NCI-H2029 (cell line): Measurements from ENCODE around the gene BPI.
"Not testable (repeated sequence)": the region's sequence is repeated elsewhere in the genome, so short reads cannot be mapped to it uniquely, and the experiment has no call there.

Experiments used
- DNase-seq: peaks from one replicate; lab custom pipeline; 2025; lab: John Stamatoyannopoulos, UW

The BPI gene

DNA sequence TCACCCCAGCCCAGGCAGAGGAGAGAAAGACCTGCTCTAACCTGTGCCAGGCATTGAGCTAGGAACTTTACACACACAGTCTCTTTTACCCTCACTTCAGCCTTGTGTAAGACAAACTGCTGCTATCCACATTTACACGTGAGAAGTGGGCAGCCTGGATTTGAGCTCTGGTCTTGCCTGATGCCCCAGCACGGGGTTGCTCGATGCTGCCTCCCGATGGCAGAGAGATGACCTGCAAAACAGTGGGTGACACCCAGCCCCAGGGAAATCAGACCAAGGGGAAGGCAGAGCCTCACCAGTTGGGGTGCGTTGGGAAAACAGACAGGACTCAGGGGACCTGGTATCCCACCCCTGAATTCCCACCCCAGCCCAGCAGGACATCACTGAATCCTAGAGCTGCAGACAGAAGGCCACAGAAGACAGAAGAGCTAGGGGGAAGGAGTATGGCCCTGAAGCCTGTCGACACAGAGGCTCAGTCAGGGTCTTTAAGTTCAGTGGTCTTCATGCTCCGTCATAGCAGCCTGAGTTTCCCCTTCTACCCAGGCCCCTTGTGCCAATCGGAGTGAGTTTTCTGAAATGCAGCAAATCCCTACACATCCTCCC is 990 bp downstream of the BPI start:
- DNase-seq, result no peak

DNA sequence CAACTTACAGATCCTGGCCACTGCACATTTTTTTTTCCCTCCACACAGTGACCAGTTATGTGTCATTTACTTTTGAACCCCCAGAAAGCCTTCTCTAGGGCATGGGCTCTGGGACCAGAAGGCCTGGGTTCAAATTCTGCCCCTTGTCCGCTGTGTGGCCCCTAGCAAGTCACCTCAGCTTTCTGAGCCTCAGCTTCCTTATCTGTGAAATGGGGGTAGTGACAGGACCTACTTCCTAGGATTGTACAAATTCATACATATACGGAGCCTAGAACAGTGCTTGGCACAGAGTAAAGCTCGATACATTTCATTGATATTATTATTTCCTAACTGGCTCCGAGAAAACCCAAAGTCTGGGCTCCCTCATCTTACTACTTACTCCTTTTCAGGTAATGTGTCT is 1.6 kb downstream of the BPI start:
- no peak for DNase-seq

DNA sequence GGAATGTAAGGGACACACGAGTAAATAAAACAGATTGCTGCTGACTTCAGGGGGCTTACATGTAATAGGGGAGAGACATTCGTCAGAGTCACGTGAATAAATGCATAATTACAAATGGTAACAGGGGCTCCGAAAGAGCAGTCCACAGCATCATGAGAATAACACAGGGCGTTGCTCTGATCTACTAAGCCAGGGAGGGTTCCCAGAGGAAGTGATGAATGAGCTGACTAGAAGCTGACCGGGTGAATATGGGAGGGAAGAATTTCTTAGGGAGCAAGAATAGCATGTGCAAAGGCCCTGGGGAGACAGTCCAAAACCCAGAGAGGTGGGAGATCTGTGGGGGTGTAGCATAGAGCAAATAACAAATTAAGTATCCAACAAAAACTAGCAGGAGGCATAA is 2.4 kb downstream of the BPI start:
- DNase-seq, result no peak

DNA sequence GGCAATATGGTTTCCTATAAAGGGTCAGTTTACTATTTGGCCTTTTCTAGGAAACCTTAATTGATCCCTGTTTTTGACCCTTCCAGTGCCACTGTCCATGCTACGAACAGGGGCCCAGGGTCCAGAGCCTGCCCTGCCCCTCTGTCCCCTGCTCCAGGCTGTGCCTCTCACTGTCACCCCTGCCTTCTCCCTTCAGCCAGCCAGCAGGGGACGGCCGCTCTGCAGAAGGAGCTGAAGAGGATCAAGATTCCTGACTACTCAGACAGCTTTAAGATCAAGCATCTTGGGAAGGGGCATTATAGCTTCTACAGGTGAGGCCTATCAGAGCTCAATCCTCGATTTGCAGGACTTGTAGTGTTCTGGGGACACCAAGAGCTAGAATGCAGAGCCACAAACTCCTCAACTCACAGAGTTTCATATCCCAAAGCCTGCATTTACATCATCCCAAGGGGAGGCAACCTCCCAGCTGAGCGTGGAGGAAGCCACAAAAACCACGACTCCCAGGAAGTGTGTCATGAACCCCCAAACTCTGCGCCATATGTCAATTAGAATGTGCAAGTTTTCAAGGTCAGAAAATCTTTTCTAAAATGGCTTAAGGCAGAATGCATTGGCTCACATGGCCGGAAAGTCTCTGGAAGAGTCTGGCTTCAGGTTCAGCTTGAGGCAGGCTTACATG is 3.6 kb downstream of the BPI start:
- no peak for DNase-seq

DNA sequence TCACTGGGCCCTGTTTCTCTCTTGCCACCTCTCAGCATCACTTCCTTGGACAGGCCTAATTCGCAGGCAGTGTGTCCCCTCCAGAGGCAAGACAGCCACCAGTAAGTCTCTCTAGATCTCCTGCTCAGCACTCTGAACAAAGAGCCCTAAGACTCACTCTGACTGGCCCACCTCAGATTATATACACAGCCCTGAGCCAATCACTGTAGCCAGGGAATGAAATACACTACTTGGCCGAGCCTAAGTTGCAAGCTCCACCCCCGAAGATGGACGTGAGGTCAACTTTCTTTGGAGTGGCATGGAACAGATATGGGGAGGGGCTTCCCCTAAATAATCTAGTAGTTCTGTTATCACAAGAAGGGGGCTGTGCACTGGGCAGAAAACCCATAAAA is 4.1 kb downstream of the BPI start:
- no peak for DNase-seq

DNA sequence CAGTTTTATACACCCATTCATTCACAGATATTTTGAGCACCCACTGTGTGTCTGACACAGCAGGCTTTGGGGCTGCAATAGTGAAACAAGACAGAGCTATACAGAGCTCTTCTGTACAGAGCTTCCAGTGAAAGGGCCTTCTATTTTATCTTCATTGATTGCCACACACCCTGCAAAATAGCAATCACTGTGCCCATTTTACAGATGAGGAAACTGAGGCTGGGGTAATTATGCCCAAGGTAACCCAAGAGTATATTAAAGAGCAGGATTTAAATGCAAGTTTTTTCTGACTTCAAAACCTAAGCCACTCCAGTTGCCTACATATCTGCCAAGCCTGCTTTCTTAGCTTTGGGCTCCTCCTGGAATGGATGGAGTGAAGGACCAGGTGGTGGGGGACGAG is 4.5 kb downstream of the BPI start:
- no peak for DNase-seq

DNA sequence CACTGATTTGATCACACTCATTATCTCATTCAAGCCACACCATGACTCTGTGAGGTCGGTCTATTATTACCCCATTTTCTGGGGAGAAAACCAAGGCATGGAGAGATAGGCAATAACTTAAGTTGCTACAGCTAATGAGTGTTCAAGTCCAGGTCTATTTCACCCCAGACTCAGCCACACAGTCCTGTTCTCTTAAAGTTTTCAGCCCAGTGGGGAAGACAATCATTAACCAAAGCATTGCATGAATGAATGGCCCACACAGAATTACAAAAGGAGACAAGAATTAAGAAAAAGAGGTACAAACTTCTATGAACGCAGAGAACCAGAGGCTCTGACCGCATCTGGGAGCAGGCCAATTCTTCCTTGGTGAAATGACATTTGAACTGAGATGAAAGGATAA is 7.1 kb downstream of the BPI start:
- no peak for DNase-seq

DNA sequence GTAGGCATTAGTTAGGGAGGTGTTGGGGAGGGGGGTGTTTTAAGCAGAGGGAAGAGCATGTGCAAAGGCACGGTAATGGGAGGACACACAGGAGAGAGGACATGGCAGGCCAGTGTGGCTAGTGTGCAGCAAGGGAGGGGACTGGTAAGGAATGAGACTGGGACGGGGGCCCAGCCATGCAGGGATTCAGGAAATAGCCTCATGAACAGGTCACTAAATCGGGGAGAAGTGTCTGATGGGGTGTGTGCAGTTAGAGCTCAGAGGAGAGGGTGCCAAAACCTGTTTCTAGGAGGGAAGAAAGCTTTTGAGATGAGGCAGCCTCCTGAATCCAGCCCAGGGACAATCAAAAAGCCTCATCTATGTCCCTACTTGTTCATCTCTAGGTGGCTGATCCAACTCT is 7.5 kb downstream of the BPI start:
- no peak for DNase-seq

DNA sequence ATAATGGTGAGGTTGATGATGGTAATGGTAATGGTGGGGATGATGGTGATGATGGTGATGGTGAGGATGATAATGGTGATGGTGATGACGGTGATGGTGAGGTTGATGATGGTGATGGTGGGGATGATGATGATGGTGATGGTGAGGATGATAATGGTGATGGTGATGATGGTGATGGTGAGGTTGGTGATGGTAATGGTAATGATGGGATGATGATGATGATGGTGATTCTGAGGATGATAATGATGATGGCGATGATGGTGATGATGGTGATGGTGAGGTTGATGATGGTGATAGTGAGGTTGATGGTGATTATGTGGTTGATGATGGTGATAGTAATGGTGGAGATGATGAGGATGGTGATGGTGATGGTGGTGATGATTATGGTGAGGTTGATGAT is 9.7 kb downstream of the BPI start:
- no peak for DNase-seq

DNA sequence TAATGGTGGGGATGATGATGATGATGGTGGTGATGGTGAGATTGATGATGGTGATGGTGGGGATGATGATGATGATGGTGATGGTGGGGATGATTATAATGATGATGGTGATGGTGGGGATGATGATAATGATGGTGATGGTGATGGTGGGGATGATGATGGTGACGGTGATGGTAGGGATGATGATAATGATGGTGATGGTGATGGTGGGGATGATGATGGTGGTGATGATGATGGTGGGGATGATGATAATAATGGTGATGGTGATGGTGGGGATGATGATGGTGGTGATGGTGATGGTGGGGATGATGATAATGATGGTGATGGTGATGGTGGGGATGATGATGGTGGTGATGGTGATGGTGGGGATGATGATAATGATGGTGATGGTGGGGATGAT is 10.4 kb downstream of the BPI start:
- DNase-seq, result not testable (repeated sequence)

DNA sequence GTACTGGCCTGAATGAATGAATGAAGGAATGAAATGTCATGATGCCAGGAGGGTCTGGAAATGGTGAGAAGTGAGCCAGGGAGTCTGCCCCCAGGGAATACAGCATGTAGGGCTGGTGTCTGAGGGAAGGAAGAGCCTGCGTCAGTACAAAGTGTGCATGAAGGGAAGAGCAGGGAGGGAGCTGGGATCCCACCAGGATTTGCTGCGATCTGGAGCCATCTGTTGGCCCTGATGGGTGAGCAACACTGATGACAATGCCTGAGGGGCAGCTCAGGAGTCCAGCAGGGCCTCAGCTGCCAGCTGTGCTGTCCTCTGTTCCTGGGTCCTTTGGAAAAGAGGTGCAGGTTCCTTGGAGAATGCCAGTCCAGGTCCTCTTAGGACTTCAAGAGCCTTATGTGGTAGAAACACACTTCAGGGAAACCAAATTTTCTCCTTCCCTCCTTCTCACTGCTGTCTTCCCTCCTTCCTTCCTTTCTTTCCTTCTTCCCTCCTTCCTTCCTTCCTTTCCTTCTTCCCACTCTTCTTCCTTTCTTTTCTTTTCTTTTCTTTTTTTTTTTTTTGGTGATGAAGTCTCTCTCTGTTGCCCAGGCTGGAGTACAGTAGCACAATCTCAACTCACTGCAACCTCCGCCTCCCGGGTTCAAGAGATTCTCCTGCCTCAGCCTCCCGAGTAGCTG is 11.5 kb downstream of the BPI start:
- no peak for DNase-seq

DNA sequence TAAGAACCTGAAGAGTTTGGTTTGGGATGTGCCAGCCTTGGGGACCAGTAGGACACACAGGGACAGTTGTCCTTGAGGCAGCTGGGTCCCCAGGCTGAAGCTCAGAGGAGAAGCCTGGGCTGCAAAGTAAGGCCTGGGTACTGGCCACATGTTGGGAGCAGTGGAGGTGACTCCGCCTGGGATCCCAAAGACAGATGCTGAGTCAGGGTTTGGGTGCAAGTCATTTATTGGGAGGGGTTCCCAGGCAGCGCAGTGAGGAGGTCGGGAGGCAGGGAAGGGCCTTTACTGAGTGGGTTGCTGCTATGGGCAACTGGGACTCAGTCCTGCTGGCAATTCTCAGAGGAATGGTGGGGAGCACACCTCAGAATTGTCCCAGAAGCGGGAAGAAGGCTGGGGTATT is 12.4 kb downstream of the BPI start:
- no peak for DNase-seq

DNA sequence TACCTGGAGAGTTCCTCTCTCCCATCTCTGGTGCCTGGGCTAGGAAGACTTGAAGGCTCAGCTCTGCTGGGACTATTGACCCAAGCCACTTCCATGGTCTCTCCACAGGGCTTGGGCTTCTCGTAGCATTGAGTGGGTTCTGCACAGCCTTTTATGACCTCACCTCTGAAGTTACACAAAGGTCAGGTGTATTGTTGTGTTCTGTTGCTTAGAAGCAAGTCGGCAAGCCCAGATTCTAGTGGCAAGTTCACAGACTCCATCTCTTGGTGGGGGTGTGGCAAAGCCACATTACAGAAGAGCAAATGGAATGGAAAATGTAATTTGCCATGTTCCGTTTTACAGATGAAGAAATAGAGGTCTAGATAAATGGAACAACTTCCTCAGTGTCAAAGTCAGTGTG is 13.5 kb downstream of the BPI start:
- no peak for DNase-seq

DNA sequence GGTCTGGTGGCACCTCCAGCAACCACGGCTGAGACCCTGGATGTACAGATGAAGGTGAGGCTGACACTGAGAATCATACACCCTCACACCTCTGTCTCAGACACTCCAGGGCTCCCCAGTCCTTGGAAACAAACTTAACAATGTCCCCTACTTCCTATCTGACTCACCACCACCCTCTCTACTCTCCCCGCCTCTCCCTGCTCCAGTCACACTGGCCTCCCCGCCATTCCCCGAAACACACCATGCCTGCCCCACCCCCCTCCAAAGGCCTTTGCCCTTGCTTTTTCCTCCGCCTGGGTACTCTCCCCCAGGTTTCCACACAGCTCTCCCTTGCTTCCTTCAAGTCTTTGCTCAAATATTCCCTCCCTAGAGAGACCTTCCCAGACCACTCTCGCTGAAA is 16.3 kb downstream of the BPI start:
- no peak for DNase-seq

DNA sequence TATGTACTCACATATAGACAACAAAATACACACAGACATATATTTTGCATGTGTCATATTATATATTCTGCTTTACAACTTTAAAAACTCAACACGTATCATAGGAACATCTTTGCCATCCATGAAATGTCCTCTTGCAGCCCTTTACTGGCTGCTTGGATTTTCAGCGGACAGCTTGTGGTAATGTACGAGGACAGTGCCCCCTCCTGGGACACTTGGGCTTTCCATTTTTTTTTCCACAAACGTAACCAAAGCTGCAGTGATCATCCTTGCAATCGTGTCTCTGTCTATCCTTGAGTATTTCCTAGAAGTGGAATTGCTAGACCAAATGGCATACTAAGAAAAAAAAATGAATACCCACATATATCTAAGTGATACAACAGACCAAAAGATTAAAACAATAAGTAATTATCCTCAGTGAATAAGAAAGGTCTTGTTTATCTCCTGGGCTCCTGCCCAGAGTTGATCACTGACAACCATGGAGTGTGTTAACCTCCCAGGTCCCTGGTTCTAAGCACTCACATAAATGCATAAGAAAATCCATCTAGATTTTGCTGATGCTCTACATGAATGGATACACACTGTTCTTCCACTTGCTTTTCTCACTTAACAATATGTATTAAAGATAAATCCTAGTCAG is 18.1 kb downstream of the BPI start:
- DNase-seq, result no peak

DNA sequence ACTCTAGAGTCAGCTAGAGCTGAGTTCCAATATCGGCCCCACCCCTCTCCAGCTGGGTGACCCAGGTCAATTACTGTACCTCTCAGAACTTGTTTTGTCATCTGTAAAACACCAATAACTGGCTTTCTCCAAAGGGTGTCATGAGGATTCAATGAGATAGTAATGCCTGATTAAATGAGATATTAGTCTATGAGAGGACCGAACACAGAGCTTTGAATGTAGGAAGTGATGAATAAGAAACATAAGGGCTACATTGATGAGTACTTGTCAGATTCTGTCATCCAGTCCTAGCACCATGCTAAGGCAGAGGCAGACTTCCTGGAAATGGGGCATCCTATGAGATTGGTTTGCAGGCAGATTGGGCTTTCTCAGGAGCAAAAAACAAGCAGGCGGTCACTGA is 20.2 kb downstream of the BPI start:
- DNase-seq, result no peak

DNA sequence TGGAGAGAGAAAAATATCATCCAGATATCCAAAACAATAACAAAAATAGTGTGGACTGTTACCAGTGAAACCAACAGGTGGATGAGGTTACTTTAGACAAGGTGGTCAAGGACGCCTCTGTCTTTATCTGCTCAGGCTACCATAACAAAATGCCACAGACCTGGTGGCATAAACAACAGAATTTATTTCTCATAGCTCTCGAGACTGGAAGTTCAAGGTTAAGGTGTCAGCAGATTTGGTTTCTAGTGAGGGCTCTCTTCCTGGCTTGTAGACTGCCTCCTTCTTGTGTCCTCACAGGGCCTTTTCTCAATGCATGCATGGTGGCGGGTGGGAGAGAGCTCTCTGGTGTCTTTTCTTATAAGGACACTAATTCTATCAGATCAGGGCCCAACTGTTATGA is 21.2 kb downstream of the BPI start:
- DNase-seq, result no peak

DNA sequence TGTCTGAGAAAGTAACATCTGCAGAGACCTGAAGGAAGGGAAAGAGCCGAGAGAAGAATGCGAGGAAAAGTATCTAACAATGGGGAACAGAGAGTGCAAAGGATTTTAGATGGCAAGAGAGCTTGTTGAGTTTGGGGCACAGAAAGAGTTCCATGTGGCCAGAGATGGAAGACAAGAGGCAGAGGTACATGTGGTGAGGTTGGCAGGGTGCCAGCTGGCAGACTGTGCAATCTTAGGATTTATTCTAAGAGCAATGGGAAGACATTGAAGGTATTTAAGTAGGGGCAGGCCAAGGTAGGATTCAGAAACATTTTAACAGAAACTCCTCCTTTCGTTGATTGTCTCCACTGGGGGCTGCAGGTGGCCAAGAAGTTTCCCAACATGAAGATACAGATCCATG is 21.9 kb downstream of the BPI start:
- DNase-seq, result no peak

DNA sequence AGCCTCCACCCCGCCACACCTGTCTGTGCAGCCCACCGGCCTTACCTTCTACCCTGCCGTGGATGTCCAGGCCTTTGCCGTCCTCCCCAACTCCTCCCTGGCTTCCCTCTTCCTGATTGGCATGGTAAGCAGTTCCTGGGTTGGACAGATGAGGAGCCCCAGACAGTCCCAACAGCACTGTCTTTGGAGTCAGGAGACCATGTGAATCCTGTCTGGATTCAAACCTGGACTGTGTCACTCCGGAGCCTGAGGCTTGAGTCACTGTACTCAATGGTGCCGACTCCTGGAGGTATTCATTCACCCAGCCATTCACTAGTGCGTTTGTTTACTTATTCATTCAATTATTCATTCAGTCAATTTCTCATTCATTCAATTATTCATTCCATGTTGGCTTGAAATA is 22.4 kb downstream of the BPI start:
- no peak for DNase-seq

DNA sequence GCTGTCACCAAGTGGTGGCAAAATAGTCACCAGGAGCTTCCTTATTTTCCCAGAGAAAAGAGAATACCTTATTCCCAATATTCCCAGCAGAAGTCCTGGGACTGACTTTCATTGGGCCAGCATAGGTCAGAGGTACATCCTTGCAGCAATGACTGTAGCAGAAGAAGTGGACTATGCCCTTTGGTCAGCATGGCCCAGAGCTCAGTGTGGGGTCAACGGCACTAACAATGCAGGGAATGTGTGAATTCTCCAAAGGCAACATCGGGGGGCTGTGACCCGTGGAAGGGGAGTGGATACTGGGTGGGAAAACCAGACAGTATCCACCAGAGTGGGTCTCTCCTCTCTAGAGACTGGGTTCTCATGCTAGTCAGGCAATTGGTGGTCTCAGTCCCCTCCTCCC is 26.7 kb downstream of the BPI start:
- no peak for DNase-seq

DNA sequence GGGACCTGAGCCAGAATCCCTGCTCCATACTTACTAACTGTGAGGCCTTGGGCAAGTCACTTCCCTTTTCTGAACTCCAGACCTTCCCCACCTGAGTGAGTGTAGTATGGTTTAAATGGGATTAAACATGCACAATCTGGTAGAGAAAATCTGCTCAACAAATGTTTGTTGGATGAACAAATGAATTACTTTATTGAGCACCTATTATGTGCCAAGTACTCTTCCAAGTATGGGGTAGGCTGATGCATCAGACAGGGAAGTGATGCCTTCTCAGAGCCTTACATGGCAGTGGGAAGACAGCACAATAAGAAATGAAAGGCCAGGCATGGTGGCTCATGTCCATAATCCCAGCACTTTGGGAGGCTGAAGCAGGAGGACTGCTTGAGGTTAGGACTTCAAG is 27.3 kb downstream of the BPI start:
- no peak for DNase-seq

DNA sequence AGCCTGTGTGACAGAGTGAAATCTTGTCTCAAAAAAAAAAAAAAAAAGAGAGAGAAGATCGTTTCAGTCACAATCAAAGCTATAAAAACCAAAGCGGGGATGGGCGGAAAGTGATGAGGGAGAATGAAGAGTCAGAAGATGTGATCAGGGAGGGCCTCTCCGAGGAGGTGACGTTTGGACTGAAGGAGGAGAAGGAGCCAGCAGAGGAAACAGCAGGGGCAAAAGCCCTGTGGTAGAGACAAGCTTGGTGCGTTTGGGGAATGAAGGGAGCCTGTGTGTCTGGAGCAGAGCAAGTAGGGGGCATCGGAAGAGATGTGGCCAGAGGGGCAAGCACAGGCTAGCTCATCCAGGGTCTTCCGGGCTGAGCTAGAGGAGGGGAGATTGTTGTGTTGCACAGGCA is 27.9 kb downstream of the BPI start:
- DNase-seq, result no peak

DNA sequence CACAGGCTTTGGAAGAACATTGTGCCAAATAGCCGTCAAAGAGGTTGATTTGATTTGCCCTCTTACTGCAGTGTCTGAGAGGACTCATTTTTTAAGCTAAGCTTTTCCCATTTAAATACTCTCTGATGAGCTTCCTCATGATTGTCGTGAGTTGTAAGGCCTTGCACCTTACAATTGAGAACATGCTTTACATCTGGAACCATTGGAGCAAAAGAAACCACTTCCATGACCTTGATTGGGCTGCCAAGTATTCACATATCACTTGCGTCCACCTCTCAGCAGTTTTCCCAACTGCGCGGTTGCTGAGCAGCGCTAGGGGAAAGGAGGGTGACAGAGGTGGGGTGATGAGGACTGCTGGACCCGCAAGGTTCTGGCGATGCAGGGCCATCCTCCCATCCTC is 30.1 kb downstream of the BPI start:
- no peak for DNase-seq
